Measurements from ENCODE around the gene ADAMTS17.

GRCh38 chr15:100236981-100237720, 104.6 kb downstream of the ADAMTS17 start:
- TF ChIP-seq CTCF (conservative IDR thresholded peaks at IDR 0.05): no peak
- no peak for TF ChIP-seq ZFX (IDR thresholded peaks at IDR 0.05)
